Activated T-cell treated with anti-CD3 and anti-CD28 coated beads for 48 hours (primary cell): Measurements from ENCODE around the gene SLC4A1.

ENCODE experiments used
- DNase-seq: peaks from one replicate; pipeline ENCODE4 v3.0.0-alpha.2; 2020; ENCODE audit warnings: low read depth

SLC4A1 gene

GRCh38 chr17:44267818-44268490 lies at the start of gene SLC4A1:
Gene SLC4A1 (minus strand): TSS chr17:44268135. CDS start chr17:44262866, 5,269 bp downstream.
- no peak for DNase-seq

GRCh38 chr17:44317545-44317944 lies 49.6 kb upstream of the SLC4A1 start:
- DNase-seq = no peak

GRCh38 chr17:44315760-44316731 lies 48.1 kb upstream of the SLC4A1 start:
- no peak for DNase-seq

- peak; percentile 51 for DNase-seq
These were observed 47.1 kb upstream of the SLC4A1 start for GRCh38 chr17:44314869-44315661.

GRCh38 chr17:44314524-44314868 lies 46.6 kb upstream of the SLC4A1 start:
- no peak for DNase-seq

GRCh38 chr17:44314031-44314430 lies 46.1 kb upstream of the SLC4A1 start:
- DNase-seq = no peak

GRCh38 chr17:44312396-44313104 lies 44.6 kb upstream of the SLC4A1 start:
- no peak for DNase-seq

GRCh38 chr17:44311562-44312181 lies 43.7 kb upstream of the SLC4A1 start:
- DNase-seq = no peak

- DNase-seq = no peak
These were observed 42.9 kb upstream of the SLC4A1 start for GRCh38 chr17:44310609-44311376.

GRCh38 chr17:44310188-44310587 lies 42.3 kb upstream of the SLC4A1 start:
- DNase-seq = no peak

- no peak for DNase-seq
These were observed 41.5 kb upstream of the SLC4A1 start for GRCh38 chr17:44309472-44309871.

- DNase-seq = no peak
These were observed 40.9 kb upstream of the SLC4A1 start for GRCh38 chr17:44308865-44309264.

GRCh38 chr17:44308320-44308818 lies 40.4 kb upstream of the SLC4A1 start, which contains the start of gene RUNDC3A:
Gene RUNDC3A (plus strand): TSS chr17:44308601. CDS start chr17:44308833, 232 bp downstream.
- peak; percentile 83 for DNase-seq

GRCh38 chr17:44307387-44308186 lies 39.7 kb upstream of the SLC4A1 start:
- DNase-seq = no peak

- no peak for DNase-seq
These were observed 36.7 kb upstream of the SLC4A1 start for GRCh38 chr17:44304651-44305050.

GRCh38 chr17:44297975-44298374 lies 30.0 kb upstream of the SLC4A1 start:
- DNase-seq = no peak

- no peak for DNase-seq
These were observed 25.7 kb upstream of the SLC4A1 start for GRCh38 chr17:44293509-44294226.

- no peak for DNase-seq
These were observed 19.7 kb upstream of the SLC4A1 start for GRCh38 chr17:44287651-44288050.

- no peak for DNase-seq
These were observed 16.1 kb upstream of the SLC4A1 start for GRCh38 chr17:44284024-44284400.
